GM12878 (cell line): ENCODE results near the gene DNAJC15. TPM values are rescaled to one million over a fixed set of nuclear protein-coding genes. Genes with fewer than 3 reads are reported as not detected.

Experiments used
- ATAC-seq: fragments of 200-7000 bp; cut with Tn5 transposase; 3 replicates; pipeline ENCODE4 v1.9.1; 2020; ENCODE audit warnings: mild to moderate bottlenecking, moderate library complexity
- BruUV-seq: library from RNA; stranded (reverse); fragments of 400-500 nt; replicated peaks from 2 replicates; lab custom pipeline; 2021; lab: Mats Ljungman, UMichigan
- CTCF ChIA-PET: fragments of 300-600 bp; sonication (Branson Sonifier 250); formaldehyde crosslinking; extraction: SDS; loops from one replicate; lab custom pipeline; 2021; ENCODE audit warnings: inconsistent platforms; lab: Yijun Ruan, JAX
- POLR2A ChIA-PET: fragments of 350-600 bp; formaldehyde crosslinking; extraction: SDS; loops from one replicate; lab custom pipeline; 2021; ENCODE audit warnings: inconsistent platforms; lab: Charles Lee
- RAD21 ChIA-PET: fragments of 300-600 bp; sonication (Branson Sonifier 250); formaldehyde crosslinking; loops from one replicate; lab custom pipeline; 2023; ENCODE audit warnings: antibody characterized with exemption; ENCODE audit not compliant: unreplicated experiment; lab: Charles Lee
- SMC1A ChIA-PET: fragments of 300-600 bp; sonication (Branson Sonifier 250); formaldehyde crosslinking; loops from one replicate; lab custom pipeline; 2023; ENCODE audit not compliant: unreplicated experiment, uncharacterized antibody; lab: Charles Lee
- DNase-seq: peaks from one replicate; pipeline ENCODE4 v3.0.0-alpha.2; 2011; ENCODE audit warnings: low read depth, low spot score
- FAIRE-seq: peaks from 3 replicates; lab custom pipeline; 2011; peaks lifted over from hg19 to GRCh38; lab: Jason Lieb, UNC
- H2AFZ ChIP-seq: 2 replicates; pipeline ENCODE4 v1.6.0; 2011; ENCODE audit warnings: low read depth, low read length, control low read depth; ENCODE audit not compliant: control insufficient read depth
- H3K27ac ChIP-seq: 2 replicates; pipeline ENCODE4 v1.5.1; 2011; ENCODE audit warnings: control low read depth; ENCODE audit not compliant: control insufficient read depth, insufficient read depth
- H3K27me3 ChIP-seq, 2 experiments: replicated peaks in 1 of 2; 2 replicates each; pipeline versions ENCODE4 v1.6.0 to v1.6.1; 2011; ENCODE audit warnings: low read length in 1 of 2; ENCODE audit not compliant: control insufficient read depth in 2 of 2, insufficient read depth in 2 of 2
- H3K36me3 ChIP-seq, 2 experiments: 2 replicates each; pipeline ENCODE4 v1.5.1; 2011; ENCODE audit warnings: low read length in 1 of 2; ENCODE audit not compliant: control insufficient read depth in 2 of 2, insufficient read depth in 2 of 2
- H3K4me1 ChIP-seq: 2 replicates; pipeline ENCODE4 v1.6.1; 2011; ENCODE audit warnings: mild to moderate bottlenecking, low read length, moderate library complexity, mixed read lengths; ENCODE audit not compliant: control insufficient read depth, insufficient read depth
- H3K4me2 ChIP-seq: 2 replicates; pipeline ENCODE4 v1.6.0; 2011; ENCODE audit warnings: control low read depth; ENCODE audit not compliant: control insufficient read depth, insufficient read depth
- H3K4me3 ChIP-seq: fragments of 200-600 bp; sonication (generic); 2 replicates; pipeline ENCODE4 v1.5.1; 2016
- H3K79me2 ChIP-seq: 2 replicates; pipeline ENCODE4 v1.6.0; 2011; ENCODE audit warnings: low read length; ENCODE audit not compliant: control insufficient read depth, insufficient read depth
- H3K9ac ChIP-seq: 2 replicates; pipeline ENCODE4 v1.8.0; 2011; ENCODE audit warnings: low read length, control low read depth, mixed read lengths; ENCODE audit not compliant: control insufficient read depth, insufficient read depth
- H3K9me3 ChIP-seq: replicated peaks from 3 replicates; pipeline ENCODE4 v1.5.1; 2011; ENCODE audit warnings: mild to moderate bottlenecking, low read length; ENCODE audit not compliant: control insufficient read depth, insufficient read depth
- H4K20me1 ChIP-seq: 2 replicates; pipeline ENCODE4 v1.6.0; 2011; ENCODE audit not compliant: control insufficient read depth, insufficient read depth
- EP300 ChIP-seq, 2 experiments: fragments of 150-350 bp in 1 of 2; IDR thresholded peaks; 2 replicates each; pipeline ENCODE4 v1.6.1; 2011 to 2012; ENCODE audit warnings: low read depth in 2 of 2, low read length in 2 of 2, borderline replicate concordance in 1 of 2, improper control_type of control experiment in 1 of 2, inconsistent platforms in 1 of 2; ENCODE audit not compliant: control insufficient read depth in 1 of 2
- FOXK2 ChIP-seq: fragments of 450-650 bp; IDR thresholded peaks from 2 replicates; pipeline ENCODE4 v1.6.1; 2017; ENCODE audit warnings: mild to moderate bottlenecking, moderate library complexity
- JUND ChIP-seq: IDR thresholded peaks from 2 replicates; pipeline ENCODE4 v1.6.1; 2012; ENCODE audit warnings: low read depth, mild to moderate bottlenecking, low read length, improper control_type of control experiment, moderate library complexity
- KLF5 ChIP-seq: fragments of 450-650 bp; IDR thresholded peaks from 2 replicates; pipeline ENCODE4 v1.6.1; 2014; ENCODE audit warnings: mild to moderate bottlenecking; ENCODE audit not compliant: partially characterized antibody
- MEF2A ChIP-seq: IDR thresholded peaks from 2 replicates; pipeline ENCODE4 v1.6.1; 2011; ENCODE audit warnings: low read depth, mild to moderate bottlenecking, low read length, moderate library complexity; ENCODE audit not compliant: insufficient read depth
- NFYA ChIP-seq: IDR thresholded peaks from 2 replicates; pipeline ENCODE4 v1.6.1; 2011; ENCODE audit warnings: low read depth, mild to moderate bottlenecking, low read length, improper control_type of control experiment, borderline replicate concordance
- PAX8 ChIP-seq: fragments of 450-650 bp; IDR thresholded peaks from 2 replicates; pipeline ENCODE4 v1.6.1; 2017; ENCODE audit warnings: mild to moderate bottlenecking, moderate library complexity
- RB1 ChIP-seq: fragments of 450-650 bp; formaldehyde crosslinking; IDR thresholded peaks from 2 replicates; pipeline ENCODE4 v1.6.1; 2017; ENCODE audit warnings: mild to moderate bottlenecking, borderline replicate concordance
- SMARCA5 ChIP-seq: fragments of 450-650 bp; IDR thresholded peaks from 2 replicates; pipeline ENCODE4 v1.6.1; 2017; ENCODE audit warnings: mild to moderate bottlenecking
- WGBS: methylation state at CpG from one replicate; pipeline ENCODE4 v1.1.6; 2016; ENCODE audit warnings: low lambda C conversion rate; ENCODE audit not compliant: insufficient replicate concordance, insufficient coverage; ENCODE audit errors: missing lambda C conversion rate; 5-methylcytosine and 5-hydroxymethylcytosine counted together
- in situ Hi-C: fragments of 300-500 bp; cut with MboI; formaldehyde crosslinking; loops from 9 replicates; pipeline ENCODE4 v1.14.3; 2018; ENCODE audit warnings: mixed read lengths
- intact Hi-C: fragments of 100-400 bp; cut with micrococcal nuclease; formaldehyde crosslinking; loops from one replicate; pipeline ENCODE4 v1.14.2; 2022; ENCODE audit not compliant: unreplicated experiment
- polyA plus RNA-seq, 11 experiments: library from polyadenylated mRNA; depleted of rRNA in 4 of 11; unstranded in 6 of 11; stranded (reverse) in 5 of 11; fragments of >200 nt; fragmentation: Nextera tagmentation in 4 of 11; fragmentation: Illumina TruSeq in 1 of 11; extraction: Ambion mirVana in 4 of 11; extraction: Trizol in 1 of 11; gene quantifications; 1 replicate in 1 of 11; 2 replicates in 10 of 11; pipeline versions ENCODE4 v1.2.1 to v1.2.3, GENCODE V29; 2011 to 2016; ENCODE audit warnings: inconsistent platforms in 2 of 11, missing spikeins in 2 of 11, low read depth in 1 of 11
- total RNA-seq, 4 experiments: library from RNA; depleted of rRNA in 3 of 4; stranded (reverse); fragments of >200 nt in 3 of 4; fragmentation: Illumina TruSeq in 1 of 4; extraction: Trizol in 1 of 4; gene quantifications; 2 replicates each; pipeline versions ENCODE4 v1.2.1 to v1.2.3, GENCODE V29; 2013 to 2021
- TF ChIP-seq, protein P1 (sequence below): fragments of 450-650 bp; IDR thresholded peaks from 2 replicates; pipeline ENCODE4 v1.6.1; 2017; ENCODE audit warnings: mild to moderate bottlenecking, moderate library complexity
- TF ChIP-seq, protein P2 (sequence below): fragments of 450-650 bp; IDR thresholded peaks from 2 replicates; pipeline ENCODE4 v1.6.1; 2017; ENCODE audit warnings: antibody characterized with exemption, mild to moderate bottlenecking, moderate library complexity

Gene DNAJC15
- total and polyA plus RNA-seq, 10 of the 15 experiments (the other 5 are each of a cell fraction or from before 2014, with no cell fraction given): 13.1 to 104 (median 54.4) TPM

DNA sequence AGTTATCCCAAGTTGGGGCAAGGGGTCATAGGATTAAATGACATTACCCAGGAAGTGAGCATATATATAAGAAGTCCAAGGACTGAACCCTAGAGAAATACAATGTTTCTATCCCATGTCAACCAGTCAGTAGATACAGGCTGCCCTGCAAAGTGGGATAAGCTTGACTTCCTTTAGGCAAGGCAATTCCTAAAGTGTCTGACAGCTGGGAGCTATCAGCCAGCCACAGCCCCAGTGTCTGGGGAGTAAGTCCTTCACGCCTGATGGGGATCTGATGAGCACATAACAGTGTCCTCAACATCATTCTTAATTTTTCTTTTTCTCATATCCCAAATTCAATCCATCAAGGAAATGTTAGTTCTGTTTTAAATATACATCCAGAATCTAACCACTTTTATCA, 54.1 kb downstream of the DNAJC15 start:
- POLR2A ChIA-PET: interaction anchor here (0.5 to 1.5 kb wide), 6 partner anchors 19 to 106 kb away, joined by 3 to 4 read pairs (median 3); no protein-coding TSS in a partner anchor
- DNase-seq (no peak), FAIRE-seq (no peak), ATAC-seq (no peak)
- H3K27ac ChIP-seq: no peak overlapping the region; the same call in 1 of the 2 replicates
- H3K4me3 ChIP-seq: no peak overlapping the region
- CTCF ChIA-PET: interaction anchor here (1.1 to 2.9 kb wide), 6 partner anchors 12 to 108 kb away, joined by 5 to 10 read pairs (median 7); no protein-coding TSS in a partner anchor
- in situ Hi-C loops (no loop called here), intact Hi-C loops (loop anchor here (5.0 kb wide), 1 partner anchor 50 kb away; no protein-coding TSS in a partner anchor)
- BruUV-seq: no TSS peak
- WGBS: 100% methylated on average over 1 of the region's 1 CpG
- H3K4me2 ChIP-seq: no peak overlapping the region
- RAD21 ChIA-PET: interaction anchor here (0.7 to 5.8 kb wide), 14 partner anchors 9 to 727 kb away, joined by 3 to 51 read pairs (median 4); partner anchors contain the start of gene EPSTI1
- TF ChIP-seq FOXK2 (no peak), PAX8 (no peak), RB1 (no peak), KLF5 (no peak), NFYA (no peak), MEF2A (no peak), EP300 (IDR thresholded peaks at IDR 0.05; ENCODE audit: borderline replicate concordance in 1 of 2, control insufficient read depth in 1 of 2, low read depth in 2 of 2, low read length in 2 of 2) (no peak), SMARCA5 (no peak), JUND (no peak)
- TF ChIP-seq, protein P1, sequence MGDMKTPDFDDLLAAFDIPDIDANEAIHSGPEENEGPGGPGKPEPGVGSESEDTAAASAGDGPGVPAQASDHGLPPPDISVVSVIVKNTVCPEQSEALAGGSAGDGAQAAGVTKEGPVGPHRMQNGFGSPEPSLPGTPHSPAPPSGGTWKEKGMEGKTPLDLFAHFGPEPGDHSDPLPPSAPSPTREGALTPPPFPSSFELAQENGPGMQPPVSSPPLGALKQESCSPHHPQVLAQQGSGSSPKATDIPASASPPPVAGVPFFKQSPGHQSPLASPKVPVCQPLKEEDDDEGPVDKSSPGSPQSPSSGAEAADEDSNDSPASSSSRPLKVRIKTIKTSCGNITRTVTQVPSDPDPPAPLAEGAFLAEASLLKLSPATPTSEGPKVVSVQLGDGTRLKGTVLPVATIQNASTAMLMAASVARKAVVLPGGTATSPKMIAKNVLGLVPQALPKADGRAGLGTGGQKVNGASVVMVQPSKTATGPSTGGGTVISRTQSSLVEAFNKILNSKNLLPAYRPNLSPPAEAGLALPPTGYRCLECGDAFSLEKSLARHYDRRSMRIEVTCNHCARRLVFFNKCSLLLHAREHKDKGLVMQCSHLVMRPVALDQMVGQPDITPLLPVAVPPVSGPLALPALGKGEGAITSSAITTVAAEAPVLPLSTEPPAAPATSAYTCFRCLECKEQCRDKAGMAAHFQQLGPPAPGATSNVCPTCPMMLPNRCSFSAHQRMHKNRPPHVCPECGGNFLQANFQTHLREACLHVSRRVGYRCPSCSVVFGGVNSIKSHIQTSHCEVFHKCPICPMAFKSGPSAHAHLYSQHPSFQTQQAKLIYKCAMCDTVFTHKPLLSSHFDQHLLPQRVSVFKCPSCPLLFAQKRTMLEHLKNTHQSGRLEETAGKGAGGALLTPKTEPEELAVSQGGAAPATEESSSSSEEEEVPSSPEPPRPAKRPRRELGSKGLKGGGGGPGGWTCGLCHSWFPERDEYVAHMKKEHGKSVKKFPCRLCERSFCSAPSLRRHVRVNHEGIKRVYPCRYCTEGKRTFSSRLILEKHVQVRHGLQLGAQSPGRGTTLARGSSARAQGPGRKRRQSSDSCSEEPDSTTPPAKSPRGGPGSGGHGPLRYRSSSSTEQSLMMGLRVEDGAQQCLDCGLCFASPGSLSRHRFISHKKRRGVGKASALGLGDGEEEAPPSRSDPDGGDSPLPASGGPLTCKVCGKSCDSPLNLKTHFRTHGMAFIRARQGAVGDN: no peak
- TF ChIP-seq, protein P2, sequence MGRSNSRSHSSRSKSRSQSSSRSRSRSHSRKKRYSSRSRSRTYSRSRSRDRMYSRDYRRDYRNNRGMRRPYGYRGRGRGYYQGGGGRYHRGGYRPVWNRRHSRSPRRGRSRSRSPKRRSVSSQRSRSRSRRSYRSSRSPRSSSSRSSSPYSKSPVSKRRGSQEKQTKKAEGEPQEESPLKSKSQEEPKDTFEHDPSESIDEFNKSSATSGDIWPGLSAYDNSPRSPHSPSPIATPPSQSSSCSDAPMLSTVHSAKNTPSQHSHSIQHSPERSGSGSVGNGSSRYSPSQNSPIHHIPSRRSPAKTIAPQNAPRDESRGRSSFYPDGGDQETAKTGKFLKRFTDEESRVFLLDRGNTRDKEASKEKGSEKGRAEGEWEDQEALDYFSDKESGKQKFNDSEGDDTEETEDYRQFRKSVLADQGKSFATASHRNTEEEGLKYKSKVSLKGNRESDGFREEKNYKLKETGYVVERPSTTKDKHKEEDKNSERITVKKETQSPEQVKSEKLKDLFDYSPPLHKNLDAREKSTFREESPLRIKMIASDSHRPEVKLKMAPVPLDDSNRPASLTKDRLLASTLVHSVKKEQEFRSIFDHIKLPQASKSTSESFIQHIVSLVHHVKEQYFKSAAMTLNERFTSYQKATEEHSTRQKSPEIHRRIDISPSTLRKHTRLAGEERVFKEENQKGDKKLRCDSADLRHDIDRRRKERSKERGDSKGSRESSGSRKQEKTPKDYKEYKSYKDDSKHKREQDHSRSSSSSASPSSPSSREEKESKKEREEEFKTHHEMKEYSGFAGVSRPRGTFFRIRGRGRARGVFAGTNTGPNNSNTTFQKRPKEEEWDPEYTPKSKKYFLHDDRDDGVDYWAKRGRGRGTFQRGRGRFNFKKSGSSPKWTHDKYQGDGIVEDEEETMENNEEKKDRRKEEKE: no peak
- TF ChIP-seq, all 136 proteins: peak for 0
- Histone ChIP-seq H3K9me3 (no peaks in the 10 kb centered on the region; the same call in 2 of the 3 replicates), H3K79me2 (peaks cover 17% of the 10 kb centered on the region), H3K27me3 (no peaks in the 10 kb centered on the region), H2AFZ (no peak overlapping the region), H3K9ac (no peak overlapping the region), H3K36me3 (peaks cover 0 to 2% of the 10 kb centered on the region in 2 experiments; a peak in 2 of 4 replicates), H4K20me1 (no peaks in the 10 kb centered on the region), H3K4me1 (peaks cover 36% of the 10 kb centered on the region)
- SMC1A ChIA-PET: interaction anchor here (1.0 to 5.7 kb wide), 13 partner anchors 7 to 108 kb away, joined by 3 to 48 read pairs (median 5); no protein-coding TSS in a partner anchor
